Activated CD4-positive, alpha-beta T cell treated with anti-CD3 and anti-CD28 coated beads, Interleukin-2, Interleukin-4, amounts not matched to agents 100 ng/mL and 50 ng/mL, durations not matched to agents 16 hours and 8 hours (primary cell): Measurements from ENCODE around the gene PACRG.

Experiments
- DNase-seq: peaks from one replicate; pipeline ENCODE4 v3.0.0-alpha.2; 2020; ENCODE audit warnings: low spot score

PACRG gene

DNA sequence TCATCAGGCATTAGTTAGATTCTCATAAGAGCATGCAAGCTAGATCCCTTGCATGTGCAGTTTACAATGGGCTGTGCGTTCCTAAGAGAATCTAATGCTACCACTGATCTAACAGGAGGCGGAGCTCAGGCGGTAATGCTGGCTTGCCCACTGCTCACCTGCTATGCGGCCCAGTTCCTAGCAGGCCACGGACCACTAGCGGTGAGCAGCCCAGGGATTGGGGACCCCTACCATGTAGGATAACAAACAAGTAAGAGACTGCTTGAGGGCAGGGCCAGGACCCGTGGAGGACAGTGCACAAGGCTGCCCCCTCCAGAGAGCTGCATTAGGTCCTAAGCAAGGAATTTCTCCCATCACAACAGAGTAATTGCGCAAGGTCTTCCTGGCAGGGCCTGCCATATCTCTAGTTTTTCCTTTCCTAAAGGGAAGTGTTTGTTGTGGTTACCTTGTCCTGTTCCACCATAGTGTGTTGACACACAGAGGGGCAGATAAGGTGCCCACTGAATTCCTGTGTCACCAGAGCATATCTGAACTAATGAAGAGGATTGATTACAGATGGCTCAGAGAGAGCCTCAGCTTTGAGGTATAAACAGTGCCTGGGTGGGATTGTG, 58.0 kb downstream of the PACRG start:
- DNase-seq, result no peak

DNA sequence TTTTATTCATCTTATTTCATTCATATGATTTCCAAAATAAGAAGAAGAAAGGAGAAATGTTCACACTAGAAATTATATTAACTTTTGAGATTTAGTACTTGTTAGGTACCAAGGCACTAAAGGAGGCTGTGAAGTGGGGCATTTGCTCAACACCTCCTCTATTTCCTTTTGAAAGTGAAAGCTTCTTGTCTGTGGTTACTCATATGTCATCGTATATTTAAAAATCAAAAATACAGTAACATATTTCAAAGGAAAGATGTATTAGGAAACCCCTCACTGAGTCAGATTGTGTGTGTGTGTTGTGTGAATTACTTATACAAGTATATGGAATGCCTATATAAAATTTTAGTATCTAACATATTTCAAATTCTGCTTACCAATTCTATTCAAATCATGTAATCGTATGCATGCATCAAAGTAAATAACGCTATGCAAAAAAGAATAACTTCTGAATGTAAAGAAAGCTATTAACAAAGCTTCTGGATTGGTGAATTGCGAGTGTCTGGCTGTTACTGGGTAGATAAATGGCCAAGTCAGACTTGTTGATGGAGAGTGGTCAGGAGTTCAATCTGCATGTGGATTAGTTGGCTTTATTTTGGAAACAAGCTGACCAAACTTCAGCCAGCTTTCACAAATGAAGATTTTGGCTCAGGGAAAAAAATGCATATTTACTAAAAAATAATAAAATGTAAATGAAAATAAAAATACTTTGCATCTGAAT, 70.9 kb downstream of the PACRG start:
- no peak for DNase-seq

DNA sequence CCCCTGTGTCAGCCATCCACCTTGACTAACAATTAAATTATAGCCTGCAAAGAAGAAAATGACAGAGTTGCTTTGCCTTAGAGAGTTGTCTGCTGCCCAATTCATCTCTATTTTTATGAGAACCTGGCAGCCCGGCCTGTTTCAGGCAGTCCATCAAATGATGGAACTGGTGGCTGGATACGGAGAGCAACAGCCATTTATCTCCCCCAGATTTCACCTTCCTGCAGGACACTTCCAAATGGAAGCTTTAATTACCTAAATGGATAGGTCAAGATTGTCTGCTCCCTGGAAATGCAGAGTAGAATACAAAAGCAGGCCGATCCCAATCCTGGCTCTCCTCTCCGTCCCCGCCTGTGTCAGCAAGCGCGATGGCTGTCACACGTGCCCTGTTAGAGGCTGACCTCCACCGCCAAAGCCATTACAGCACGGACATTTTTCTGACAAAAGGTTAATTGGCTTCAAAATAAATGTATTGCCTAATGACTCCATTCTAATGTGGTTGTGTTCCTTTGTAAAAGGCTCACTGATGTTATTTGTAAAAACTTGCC, 86.7 kb downstream of the PACRG start:
- no peak for DNase-seq

DNA sequence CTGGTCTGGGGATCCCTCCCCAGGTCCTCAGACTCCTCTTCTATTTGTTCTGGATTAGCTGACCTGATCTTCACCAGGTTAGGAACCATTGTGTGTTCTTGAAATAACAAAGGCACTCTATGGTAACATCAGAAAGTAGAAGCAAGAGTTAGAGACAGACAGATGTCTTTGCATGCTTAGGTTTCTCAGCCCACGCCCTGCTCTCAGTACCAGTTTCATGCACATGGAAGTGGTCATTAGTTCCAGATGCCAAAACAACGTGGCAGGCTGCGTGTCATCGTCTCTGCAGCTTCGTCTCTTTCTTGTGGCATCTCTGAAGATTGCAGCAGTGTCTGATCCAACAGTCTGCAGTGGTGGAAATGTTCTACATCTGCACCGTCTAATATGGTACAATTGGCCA, 89.4 kb downstream of the PACRG start:
- DNase-seq, result no peak

DNA sequence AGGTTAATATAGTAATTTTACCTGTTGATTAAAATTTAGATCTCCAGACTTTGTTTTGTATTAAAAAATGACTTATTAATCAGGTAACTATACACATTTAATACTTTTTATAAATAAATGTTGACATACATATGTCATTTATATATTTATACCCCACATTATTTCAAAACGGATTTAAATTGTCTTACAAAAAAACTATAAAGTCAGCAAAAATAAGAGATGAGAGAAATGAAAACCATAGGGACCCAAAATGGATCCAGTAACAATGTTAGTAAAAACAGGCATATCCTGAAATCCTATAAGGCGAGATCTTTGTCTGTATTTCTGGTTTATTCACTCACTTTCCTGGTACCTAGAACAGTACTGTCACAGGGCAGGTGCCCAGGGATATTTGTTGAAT, 91.5 kb downstream of the PACRG start:
- no peak for DNase-seq

DNA sequence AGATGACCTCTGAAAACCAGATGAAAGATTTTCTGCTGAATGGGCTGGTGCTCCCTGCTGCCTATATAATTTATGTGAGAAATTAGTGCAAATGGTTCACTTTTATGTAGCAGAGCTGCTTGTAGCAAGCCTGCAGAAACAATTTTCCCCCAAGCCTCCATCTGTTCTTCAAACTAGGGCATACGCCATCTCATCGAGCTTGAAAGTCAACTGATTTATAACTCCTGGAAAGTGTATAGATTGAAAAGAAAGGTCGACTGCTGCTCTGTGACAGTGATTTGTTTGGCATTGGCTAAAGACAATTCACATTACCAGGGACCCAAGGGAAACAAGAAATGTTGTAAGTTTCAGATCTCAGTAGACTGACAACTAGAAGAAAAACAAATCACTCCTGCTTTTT, 93.3 kb downstream of the PACRG start:
- DNase-seq, result no peak

DNA sequence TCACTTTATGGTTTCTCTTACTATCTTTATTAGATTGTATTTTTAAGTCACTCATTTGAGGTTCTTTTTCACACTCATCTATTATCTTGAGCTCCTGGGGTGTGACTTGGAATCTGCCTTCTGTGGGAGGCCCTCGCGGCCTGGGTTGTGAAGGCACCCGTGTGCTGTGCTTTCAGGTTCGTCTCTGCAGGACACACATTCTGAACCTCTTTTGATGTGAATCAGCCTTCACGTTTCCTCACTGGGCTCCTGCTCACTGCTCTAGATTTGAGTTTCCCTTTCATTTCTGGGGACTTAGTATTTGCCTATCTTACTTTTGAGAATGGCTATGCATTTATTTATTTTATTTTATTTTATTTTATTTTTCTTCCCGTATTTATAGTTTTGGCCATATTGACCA, 97.8 kb downstream of the PACRG start:
- peak; percentile 6 for DNase-seq

DNA sequence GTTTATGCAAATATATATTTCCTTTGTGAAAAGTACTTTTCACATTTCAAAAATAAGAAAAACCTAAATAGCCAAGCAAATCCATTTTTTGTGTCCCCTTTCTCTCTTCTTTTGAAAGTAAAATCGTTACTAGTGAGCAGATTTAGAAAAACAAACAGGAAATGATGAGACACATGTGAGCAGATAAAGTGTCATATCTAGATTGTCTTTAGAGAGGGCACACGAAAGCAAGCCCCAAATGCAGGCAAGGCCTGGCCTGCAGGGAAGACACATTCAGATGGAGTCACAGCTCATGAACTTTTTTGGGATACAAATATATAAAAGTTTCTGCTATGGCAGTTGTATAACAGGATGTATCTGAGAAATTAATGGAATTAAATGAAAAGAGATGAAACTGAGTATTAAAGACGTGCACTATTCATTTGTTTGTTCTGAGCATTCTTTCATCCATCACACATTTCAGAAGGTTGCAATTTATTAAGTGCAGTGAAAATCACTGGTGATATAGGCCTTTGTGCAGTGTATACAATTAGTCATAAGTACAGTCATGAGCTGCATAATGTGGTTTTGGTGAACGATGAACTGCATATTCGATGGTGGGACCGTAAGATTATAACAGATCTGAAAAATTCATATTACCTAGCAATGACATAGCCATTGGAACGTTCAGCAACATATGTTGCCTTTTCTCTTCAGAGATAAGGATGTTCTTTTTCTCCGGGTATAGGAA, 101.4 kb downstream of the PACRG start:
- DNase-seq, result no peak

DNA sequence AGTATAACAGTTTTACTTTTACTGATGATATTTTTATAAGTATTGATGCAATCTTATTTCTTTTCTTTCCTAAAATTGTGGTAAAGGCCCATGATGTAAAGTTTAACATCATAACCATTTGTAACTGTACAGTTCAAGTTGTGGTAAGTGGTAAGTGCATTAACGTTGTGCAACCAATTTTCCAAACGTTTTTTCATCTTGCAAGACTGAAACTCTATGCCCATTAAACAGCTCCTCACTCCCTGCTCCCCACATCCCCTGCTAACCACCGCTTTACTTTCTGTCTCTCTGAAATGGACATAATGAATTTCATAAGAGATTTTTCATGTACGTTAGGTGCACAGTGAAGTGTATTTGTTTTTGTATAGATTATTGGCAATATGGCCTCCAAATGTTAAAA, 106.0 kb downstream of the PACRG start:
- DNase-seq, result no peak

DNA sequence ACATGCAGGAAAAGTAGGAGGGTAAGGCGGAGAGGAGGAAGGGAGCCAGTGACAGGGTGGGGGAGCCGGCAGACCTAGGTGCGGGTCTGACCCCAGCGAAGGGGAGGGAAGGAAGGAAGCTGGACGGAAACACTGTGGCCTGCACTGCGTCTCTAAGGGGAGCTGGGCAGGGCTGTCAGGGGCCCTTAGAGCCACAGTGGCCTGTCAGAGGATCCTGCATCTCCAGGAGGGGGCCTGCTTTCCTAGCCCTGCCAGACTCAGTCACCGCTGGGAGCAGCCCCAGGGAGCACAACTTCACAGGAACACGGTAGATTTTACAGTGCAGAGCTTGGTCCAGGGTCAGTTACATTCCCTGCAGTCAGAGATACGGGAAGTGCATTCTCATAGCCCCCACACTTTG, 118.2 kb downstream of the PACRG start:
- no peak for DNase-seq

DNA sequence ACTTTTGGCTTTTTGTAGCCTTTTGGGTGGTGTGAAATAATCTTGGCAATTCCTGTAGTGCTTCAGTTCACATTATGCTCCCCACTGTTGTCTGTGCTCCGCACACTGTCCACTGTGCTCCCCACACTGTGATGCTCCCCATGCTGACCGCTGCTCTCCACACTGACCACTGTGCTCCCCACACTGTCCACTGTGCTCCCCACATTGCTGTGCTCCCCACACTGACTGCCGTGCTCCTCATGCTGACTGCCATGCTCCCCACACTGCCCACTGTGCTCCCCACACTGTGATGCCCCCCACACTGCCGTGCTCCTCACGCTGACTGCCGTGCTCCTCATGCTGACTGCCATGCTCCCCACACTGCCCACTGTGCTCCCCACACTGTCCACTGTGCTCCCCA, 118.9 kb downstream of the PACRG start:
- DNase-seq, result no peak

DNA sequence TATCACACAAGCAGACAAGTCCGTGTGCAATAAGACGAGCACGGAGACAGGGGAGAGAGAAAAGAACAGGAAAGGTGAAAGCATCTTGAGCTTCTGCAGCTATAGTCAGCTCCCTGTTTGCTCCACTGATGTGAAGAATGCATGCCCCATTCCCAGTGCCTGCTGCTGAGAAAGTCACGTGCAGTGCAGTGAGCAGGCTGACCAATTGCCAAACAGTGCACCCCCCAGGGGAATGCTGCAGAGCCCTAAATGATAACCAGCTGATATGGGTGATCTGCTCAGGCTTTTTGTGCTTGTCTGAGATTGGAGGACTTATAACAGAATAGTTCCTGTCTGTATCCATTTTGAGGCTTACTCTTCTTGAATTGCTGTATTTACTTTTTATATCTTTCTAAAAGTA, 121.5 kb downstream of the PACRG start:
- DNase-seq, result no peak

DNA sequence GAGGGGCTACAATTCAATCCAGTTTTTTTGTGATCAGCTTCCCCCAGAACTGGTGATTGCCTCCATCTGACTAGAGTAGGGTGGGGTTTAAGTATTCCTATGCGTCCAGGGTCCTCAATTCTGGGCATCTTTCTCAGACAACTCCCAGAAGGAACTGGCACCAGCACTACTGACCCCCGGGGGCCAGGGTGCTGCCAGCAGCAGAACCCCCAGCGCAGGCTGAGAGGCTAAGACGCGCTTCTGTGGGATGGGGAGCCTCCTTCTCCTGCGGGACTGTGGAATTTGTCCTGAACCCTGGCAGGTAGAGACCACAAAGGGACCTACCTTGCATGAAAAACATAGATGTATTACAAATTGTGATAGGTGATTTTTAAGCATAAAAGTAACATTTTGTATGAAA, 124.4 kb downstream of the PACRG start:
- DNase-seq, result no peak

DNA sequence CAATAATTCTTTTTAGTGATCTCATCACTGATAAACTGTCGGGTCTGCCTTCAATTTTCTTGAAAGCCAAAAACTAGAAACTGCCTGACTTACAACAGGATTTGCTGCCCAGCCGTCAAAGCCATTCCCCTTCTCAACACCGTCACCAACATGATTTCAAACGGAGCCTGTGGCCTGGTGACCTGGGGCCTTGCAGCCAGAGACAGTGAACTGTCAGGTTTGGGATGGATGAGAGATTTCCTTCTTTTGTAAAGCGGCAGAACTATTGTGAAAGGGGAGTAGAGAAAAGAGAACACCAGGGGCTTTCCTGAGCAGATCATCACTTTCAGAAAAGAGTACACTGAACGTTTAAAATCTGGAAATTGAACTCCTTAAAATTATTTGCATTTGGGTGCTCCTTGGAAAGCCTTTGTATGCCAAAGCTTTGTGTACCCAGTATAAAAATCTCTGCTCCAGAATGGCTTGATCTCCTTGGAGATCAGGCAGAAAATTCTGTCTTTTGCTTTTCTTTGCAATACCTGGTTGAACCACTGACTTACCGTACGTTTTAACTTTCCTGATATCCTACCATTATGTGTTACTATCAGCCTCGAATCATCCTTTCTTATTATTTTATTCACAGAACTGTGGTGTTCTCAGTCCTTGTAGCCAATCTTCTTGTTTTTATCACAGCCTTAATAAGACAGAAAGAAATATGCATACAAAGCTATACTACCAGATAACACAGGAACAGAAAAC, 125.2 kb downstream of the PACRG start:
- DNase-seq, result no peak

DNA sequence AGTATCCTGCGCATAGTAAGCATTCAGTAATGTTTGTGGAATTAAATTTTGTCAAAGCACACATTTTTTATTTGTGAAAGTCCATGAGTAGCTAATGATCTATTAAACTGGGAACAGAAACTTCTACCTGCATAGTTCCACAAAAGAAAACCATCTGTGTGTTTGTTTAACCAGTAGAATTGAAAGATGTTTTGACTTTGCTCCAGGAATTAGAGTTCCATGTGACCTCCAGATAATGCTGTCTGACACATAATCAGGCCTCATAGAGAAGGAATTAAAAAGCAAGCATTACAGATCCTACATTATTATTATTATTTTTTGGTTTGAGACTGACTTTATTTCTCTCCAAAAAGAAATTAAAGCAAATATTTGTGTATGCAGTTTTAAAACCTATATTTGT, 126.5 kb downstream of the PACRG start:
- DNase-seq, result no peak

DNA sequence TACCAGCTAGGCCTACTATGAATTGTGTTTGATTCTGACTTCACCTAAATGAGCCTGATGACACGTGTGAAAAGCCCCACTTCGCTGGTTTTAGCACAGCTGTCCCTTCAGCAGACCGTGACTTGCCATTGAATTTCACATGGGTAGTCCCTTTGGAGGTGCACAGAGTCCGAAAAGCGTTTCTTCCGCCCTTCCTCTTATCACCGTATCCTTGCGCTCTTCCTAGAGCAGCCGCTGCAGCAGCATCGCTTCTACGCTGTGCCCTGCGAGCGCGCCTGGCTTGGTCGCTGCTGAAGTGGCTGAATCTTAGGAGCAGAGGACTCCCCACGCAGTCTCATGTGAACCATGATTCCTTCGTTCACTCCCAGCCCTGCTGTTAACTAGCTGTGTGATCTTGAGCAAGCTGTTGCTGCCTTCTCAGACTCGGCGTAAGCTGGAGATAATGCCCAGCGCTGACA, 127.0 kb downstream of the PACRG start:
- no peak for DNase-seq

DNA sequence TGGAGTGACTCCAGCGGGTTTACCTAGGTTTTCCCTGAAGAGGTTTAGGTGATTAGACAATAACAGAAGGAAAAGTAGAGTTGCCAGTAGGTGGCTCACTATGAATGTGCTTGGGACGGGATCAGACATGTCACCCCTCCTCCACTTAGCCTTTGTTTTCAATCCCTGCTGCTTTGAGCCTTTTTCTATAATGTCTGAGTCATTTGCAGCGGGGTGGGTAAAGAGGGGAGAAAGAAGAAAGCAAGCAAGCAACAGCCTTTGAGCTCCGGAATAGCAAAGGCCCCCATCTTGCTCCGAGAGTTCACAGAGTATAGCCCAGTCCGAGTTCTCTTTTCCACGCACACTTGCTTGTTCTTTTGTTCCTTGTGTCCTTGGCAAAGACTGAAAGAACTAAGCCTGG, 129.1 kb downstream of the PACRG start:
- DNase-seq, result no peak

DNA sequence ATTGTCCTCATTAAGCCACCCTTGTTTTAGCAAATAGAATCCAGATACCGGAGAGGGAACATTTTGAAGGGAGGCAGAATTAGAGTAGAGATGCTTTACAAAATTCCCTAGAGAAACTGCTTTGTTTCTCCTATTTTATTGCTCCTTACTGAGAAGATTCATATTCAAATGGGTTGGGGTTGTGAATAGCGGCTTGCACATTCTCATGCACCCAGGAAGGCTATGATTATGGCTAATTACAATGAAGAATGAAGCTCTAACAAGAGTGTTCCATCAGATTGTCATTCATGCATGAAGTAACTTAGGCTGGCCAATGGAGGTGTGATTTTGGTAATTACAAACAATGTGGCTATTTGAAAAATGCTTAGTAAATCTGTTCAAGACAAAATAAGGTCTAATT, 129.6 kb downstream of the PACRG start:
- DNase-seq, result no peak

DNA sequence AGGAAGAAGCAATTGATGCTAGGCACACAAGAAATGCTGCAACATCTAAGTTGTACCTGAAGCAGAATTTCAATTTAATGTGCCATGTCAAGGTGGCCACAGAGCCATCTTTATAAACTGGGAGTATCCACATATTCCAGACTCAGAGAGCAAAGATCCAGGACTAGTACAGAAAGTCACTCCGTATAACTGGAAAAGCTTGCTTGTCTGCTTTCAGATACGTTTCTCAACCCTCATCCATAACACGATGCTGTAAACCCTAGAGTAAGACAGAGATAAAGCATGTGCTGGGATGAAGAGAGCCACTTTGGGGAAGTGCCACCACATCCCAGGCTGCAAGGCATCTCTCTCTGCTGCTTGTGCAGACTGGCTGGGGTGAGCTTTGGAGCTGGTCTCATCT, 134.7 kb downstream of the PACRG start:
- DNase-seq, result no peak

DNA sequence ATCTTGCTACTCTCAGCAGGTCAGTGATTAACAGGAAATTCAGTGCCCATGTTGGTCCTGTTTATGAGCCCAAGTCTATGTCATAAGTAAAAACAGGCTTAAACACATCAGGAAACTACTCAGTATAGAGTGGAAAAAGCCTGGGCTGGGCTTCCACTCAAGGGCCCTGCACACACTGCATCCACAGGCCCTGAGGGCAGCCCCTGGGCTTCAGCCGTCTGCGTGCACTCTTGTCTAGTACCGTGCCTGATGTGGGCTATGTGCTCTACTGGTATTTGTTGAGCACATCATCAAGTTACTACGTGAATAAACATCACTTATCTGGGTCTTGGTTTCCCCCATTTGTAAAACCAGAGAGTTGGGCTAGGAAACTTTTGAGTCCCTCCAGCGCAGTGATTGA, 135.2 kb downstream of the PACRG start:
- DNase-seq, result no peak

DNA sequence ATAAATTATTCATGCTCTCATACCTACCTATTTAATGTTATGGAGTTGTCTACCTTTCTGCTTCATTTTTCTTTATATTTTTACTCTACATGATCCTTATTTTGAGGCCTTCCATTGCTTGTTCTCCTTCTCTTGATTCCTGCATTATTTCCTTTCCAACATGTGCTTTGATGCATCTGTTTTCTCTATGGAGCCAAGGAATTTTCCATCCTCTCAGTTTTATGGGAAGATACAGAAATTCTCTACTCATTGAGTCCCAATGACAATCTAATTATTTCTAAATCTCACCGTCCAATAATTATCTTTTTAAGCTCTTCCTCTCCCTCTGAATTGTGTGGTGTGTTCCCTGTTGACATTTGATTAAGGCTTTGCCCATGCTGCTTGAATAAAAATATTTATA, 136.0 kb downstream of the PACRG start:
- DNase-seq, result no peak

DNA sequence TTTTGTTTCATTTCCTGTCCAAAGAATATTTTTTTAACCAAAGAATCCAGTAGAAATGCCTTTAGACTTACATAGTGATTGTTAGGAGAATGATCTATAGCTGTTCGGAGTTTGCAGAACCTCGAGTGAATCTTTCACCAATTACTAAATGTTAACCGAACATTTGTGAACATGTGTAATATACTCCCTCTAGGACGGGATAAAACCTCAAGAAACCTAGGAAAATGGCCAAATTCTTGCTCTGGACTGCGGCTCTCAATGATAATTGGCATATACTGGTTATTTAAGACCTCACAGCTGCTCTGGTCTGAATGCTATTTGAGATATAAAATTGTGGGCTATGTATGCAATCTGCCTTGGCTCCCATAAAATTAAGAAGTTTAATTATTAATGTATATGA, 137.1 kb downstream of the PACRG start:
- DNase-seq, result no peak
